Left lung (tissue), 10 donors: Measurements from ENCODE around the gene AURKB. TPM values are rescaled to one million over a fixed set of nuclear protein-coding genes. Genes with fewer than 3 reads are reported as not detected.

ENCODE experiments used
- ATAC-seq: fragments of 200-7000 bp; cut with Tn5 transposase; one replicate; pipeline ENCODE4 v1.9.1; 2020; ENCODE audit warnings: moderate library complexity
- DNase-seq, 4 donors: peaks; one replicate each; pipeline ENCODE4 v3.0.0-alpha.2; 2013 to 2020
- H3K27ac ChIP-seq, 2 donors: fragments of 200-600 bp; sonication (generic) in 1 of 2; one replicate each; pipeline versions ENCODE4 v1.5.0 to v1.8.0; 2020 to 2021
- H3K27me3 ChIP-seq, 2 donors: fragments of 200-600 bp; sonication (generic) in 1 of 2; one replicate each; pipeline versions ENCODE4 v1.5.0 to v1.8.0; 2020 to 2021
- H3K36me3 ChIP-seq, 2 donors: fragments of 200-600 bp; sonication (generic) in 1 of 2; one replicate each; pipeline versions ENCODE4 v1.5.0 to v1.8.0; 2020 to 2021
- H3K4me1 ChIP-seq, 2 donors: fragments of 200-600 bp; one replicate each; pipeline ENCODE4 v1.8.0; 2021
- H3K4me3 ChIP-seq, 2 donors: fragments of 200-600 bp; sonication (generic) in 1 of 2; one replicate each; pipeline versions ENCODE4 v1.5.0 to v1.8.0; 2020 to 2021; ENCODE audit warnings: mild to moderate bottlenecking in 1 of 2
- H3K9me3 ChIP-seq, 2 donors: fragments of 200-600 bp; sonication (generic) in 1 of 2; one replicate each; pipeline versions ENCODE4 v1.5.0 to v1.8.0; 2020 to 2021
- CTCF ChIP-seq, 2 donors: fragments of 200-600 bp; sonication (generic) in 1 of 2; IDR thresholded peaks; one replicate each; pipeline versions ENCODE4 v1.5.0 to v1.8.0; 2021; ENCODE audit warnings: antibody characterized with exemption in 2 of 2
- intact Hi-C, 2 donors: fragments of 100-400 bp; cut with DNase I; formaldehyde crosslinking; loops; one replicate each; pipeline versions ENCODE4 v1.11.2 to v1.14.2; 2022
- microRNA-seq, 2 donors: library from miRNA; unstranded; fragments of <30 nt; microRNA quantifications; one replicate each; pipeline ENCODE4, GENCODE V29; 2019
- polyA plus RNA-seq, 6 donors: library from polyadenylated mRNA; unstranded; fragments of 120-200 nt; gene quantifications; one replicate each; pipeline ENCODE4 v1.2.1, GENCODE V29; 2013; ENCODE audit not compliant: insufficient read length in 6 of 6
- total RNA-seq, 2 donors: library from RNA; stranded (reverse); fragmentation: NEBNext Ultra II Directional; extraction: Animal tissue kit (Norgen Biotek cat#: 25700); gene quantifications; one replicate each; pipeline ENCODE4 v1.2.1, GENCODE V29; 2021
- donor health status: DM: no; HTN: yes; CAD: no.
- donor health status: DM: no; HTN: no; CAD: no.

AURKB gene
- total and polyA plus RNA-seq, 8 donors = 2.7 to 58.0 (median 31.8) TPM

GRCh38 chr17:8158267-8159031 lies 51.9 kb downstream of the AURKB start:
- TF ChIP-seq CTCF (IDR thresholded peaks at IDR 0.05) = peak; percentile 89 to 96
- DNase-seq (peak; percentile 77 to 92 (median 90)), ATAC-seq (peak; percentile 19)
- no peaks in the 10 kb centered on the region for H3K9me3 ChIP-seq
- peaks cover 0 to 29% of the 10 kb centered on the region in 2 donors for H3K36me3 ChIP-seq
- H3K4me3 ChIP-seq = no peak overlapping the region
- H3K27me3 ChIP-seq = no peaks in the 10 kb centered on the region
- intact Hi-C loops = no loop called here
- H3K27ac ChIP-seq = peak overlapping the region; percentile 68 to 97
- H3K4me1 ChIP-seq = peaks cover 26 to 84% of the 10 kb centered on the region in 2 donors

- peak; percentile 100 for DNase-seq
- Histone ChIP-seq H3K27me3 (no peaks in the 10 kb centered on the region), H3K36me3 (peaks cover 0 to 26% of the 10 kb centered on the region in 2 donors), H3K4me1 (peaks cover 27 to 85% of the 10 kb centered on the region in 2 donors), H3K4me3 (peak overlapping the region; percentile 74 to 88), H3K27ac (peak overlapping the region; percentile 97 to 100), H3K9me3 (no peaks in the 10 kb centered on the region)
- intact Hi-C loops = no loop called here
- peak; percentile 67 for ATAC-seq
- TF ChIP-seq CTCF (IDR thresholded peaks at IDR 0.05) = no peak
Measured at GRCh38 chr17:8156246-8156992, 54.0 kb downstream of the AURKB start.

DNA sequence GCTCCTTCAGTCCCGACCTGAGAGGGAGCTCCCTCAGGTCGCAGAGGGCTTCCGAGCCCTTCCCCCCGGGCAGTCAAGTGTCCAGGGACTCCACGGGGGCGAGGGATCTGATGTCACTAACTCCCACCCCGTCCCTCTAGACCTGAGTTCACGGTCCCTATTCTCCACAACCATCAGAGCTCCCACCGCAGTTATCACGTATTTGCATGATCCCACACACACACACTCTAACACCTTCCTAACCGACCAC lies 54.5 kb downstream of the AURKB start:
- intact Hi-C loops = no loop called here
- H3K27me3 ChIP-seq = no peaks in the 10 kb centered on the region
- H3K36me3 ChIP-seq = peaks cover 0 to 21% of the 10 kb centered on the region in 2 donors
- peak overlapping the region; percentile 97 to 100 for H3K27ac ChIP-seq
- H3K4me1 ChIP-seq = peaks cover 23 to 85% of the 10 kb centered on the region in 2 donors
- no peaks in the 10 kb centered on the region for H3K9me3 ChIP-seq
- peak overlapping the region; percentile 74 to 88 for H3K4me3 ChIP-seq
- ATAC-seq = no peak
- DNase-seq = no peak
- TF ChIP-seq CTCF (IDR thresholded peaks at IDR 0.05) = no peak

DNA sequence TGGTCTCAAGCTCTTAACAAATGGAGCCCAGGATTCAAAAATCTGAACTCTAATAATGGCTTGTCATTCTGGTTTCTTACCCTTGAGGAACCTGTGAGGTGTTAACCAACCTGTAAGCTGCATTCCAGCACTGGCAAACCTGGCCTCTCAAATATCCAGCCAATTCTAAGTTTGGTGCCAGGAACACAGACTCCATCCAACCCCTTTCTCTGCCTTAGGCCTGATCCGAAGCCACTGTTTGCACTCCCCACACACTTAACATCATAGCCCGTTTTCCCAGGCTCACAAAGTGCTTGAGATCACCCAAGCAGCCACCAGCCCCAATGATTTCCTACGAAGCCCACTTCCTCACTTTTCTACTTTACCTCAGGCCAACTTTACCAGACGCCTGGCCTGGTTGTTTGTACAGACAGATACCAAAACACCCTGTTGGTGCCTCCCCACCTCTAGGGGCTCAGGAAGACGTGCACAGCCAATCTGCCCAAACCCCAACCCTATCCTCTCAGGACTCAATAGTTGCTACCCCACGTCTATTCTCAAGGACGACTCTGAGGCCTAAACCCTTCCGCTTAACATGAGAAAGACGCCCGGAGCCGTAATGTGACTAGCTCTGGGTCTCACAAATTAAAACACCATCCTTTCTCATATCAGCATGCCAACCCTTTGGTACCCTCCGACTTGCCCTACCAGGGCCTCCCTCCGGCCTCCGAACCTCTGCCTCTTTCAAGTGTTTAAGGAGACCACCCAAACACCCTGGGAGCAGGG lies 55.0 kb downstream of the AURKB start:
- Histone ChIP-seq H3K27me3 (no peaks in the 10 kb centered on the region), H3K27ac (peak overlapping the region; percentile 97 to 100), H3K4me3 (peak overlapping the region; percentile 74 to 88), H3K4me1 (peaks cover 28 to 85% of the 10 kb centered on the region in 2 donors), H3K9me3 (no peaks in the 10 kb centered on the region), H3K36me3 (peaks cover 0 to 23% of the 10 kb centered on the region in 2 donors)
- DNase-seq = peak in 1 of 4 donors; percentile 77
- intact Hi-C loops = no loop called here
- TF ChIP-seq CTCF (IDR thresholded peaks at IDR 0.05) = no peak
- no peak for ATAC-seq

Small RNA genes within 50 kb of the gene (microRNA-seq; reads per million reads assigned to microRNA genes)
- gene MIR4521 = 2.3 to 73.9 reads per million in 2 donors

Other genes with a start within 250 kb of the AURKB start
- gene GUCY2D, start 208.0 kb downstream of the AURKB start, total RNA-seq = 1 to 10 TPM; 1.1 to 3.4 TPM
- gene GUCY2D, start 208.0 kb downstream of the AURKB start, polyA plus RNA-seq = under 1 TPM in 2 of 6 donors, not detected in 4; 0.13 to 0.34 TPM
- 100 to 1,000 TPM in 1 of 2 donors, 10 to 100 TPM in 1; 52.5 to 112 TPM for gene ALOX15B, start 171.5 kb downstream of the AURKB start, total RNA-seq
- under 1 TPM; 0.38 to 0.60 (median 0.45) TPM for gene ALOX15B, start 171.5 kb downstream of the AURKB start, polyA plus RNA-seq
- gene ALOX12B, start 122.9 kb downstream of the AURKB start, total RNA-seq = under 1 TPM in 1 of 2 donors, not detected in 1; 0.32 TPM
- under 1 TPM in 4 of 6 donors, not detected in 2; 0.20 to 0.32 (median 0.26) TPM for gene ALOX12B, start 122.9 kb downstream of the AURKB start, polyA plus RNA-seq
- under 1 TPM; 0.23 to 0.55 TPM for gene ALOXE3, start 92.1 kb downstream of the AURKB start, total RNA-seq
- under 1 TPM in 2 of 6 donors, not detected in 4; 0.05 to 0.06 TPM for gene ALOXE3, start 92.1 kb downstream of the AURKB start, polyA plus RNA-seq
- under 1 TPM in 1 of 2 donors, not detected in 1; 0.52 TPM for gene HES7, start 86.5 kb downstream of the AURKB start, total RNA-seq
- under 1 TPM in 2 of 6 donors, not detected in 4; 0.10 to 0.20 TPM for gene HES7, start 86.5 kb downstream of the AURKB start, polyA plus RNA-seq
- gene PER1, start 58.2 kb downstream of the AURKB start, total RNA-seq = 100 to 1,000 TPM; 101 to 111 TPM
- 10 to 100 TPM; 28.0 to 84.0 (median 41.4) TPM for gene PER1, start 58.2 kb downstream of the AURKB start, polyA plus RNA-seq
- gene VAMP2, start 47.6 kb downstream of the AURKB start, total RNA-seq = 10 to 100 TPM; 48.3 to 48.9 TPM
- gene VAMP2, start 47.6 kb downstream of the AURKB start, polyA plus RNA-seq = 100 to 1,000 TPM in 4 of 6 donors, 10 to 100 TPM in 2; 86.2 to 108 (median 103) TPM
- 10 to 100 TPM; 15.0 to 15.9 TPM for gene TMEM107, start 34.2 kb downstream of the AURKB start, total RNA-seq
- 10 to 100 TPM; 17.3 to 21.0 (median 19.7) TPM for gene TMEM107, start 34.2 kb downstream of the AURKB start, polyA plus RNA-seq
- 10 to 100 TPM in 1 of 2 donors, 1 to 10 TPM in 1; 8.8 to 10.6 TPM for gene BORCS6, start 20.4 kb downstream of the AURKB start, total RNA-seq
- gene BORCS6, start 20.4 kb downstream of the AURKB start, polyA plus RNA-seq = 1 to 10 TPM; 2.4 to 4.1 (median 3.2) TPM
- 10 to 100 TPM; 49.1 to 53.1 TPM for gene CTC1, start 37.5 kb upstream of the AURKB start, total RNA-seq
- 10 to 100 TPM; 23.4 to 38.6 (median 32.2) TPM for gene CTC1, start 37.5 kb upstream of the AURKB start, polyA plus RNA-seq
- gene PFAS, start 38.7 kb upstream of the AURKB start, total RNA-seq = 10 to 100 TPM; 25.9 to 51.0 TPM
- gene PFAS, start 38.7 kb upstream of the AURKB start, polyA plus RNA-seq = 10 to 100 TPM; 36.7 to 48.8 (median 41.7) TPM
- 10 to 100 TPM; 22.9 to 33.2 TPM for gene RANGRF, start 78.1 kb upstream of the AURKB start, total RNA-seq
- 10 to 100 TPM; 23.7 to 30.0 (median 24.8) TPM for gene RANGRF, start 78.1 kb upstream of the AURKB start, polyA plus RNA-seq
- gene SLC25A35, start 84.8 kb upstream of the AURKB start, total RNA-seq = 10 to 100 TPM in 1 of 2 donors, 1 to 10 TPM in 1; 8.5 to 11.1 TPM
- 1 to 10 TPM; 2.6 to 4.8 (median 3.4) TPM for gene SLC25A35, start 84.8 kb upstream of the AURKB start, polyA plus RNA-seq
- gene ARHGEF15, start 99.7 kb upstream of the AURKB start, total RNA-seq = 10 to 100 TPM; 18.4 to 25.4 TPM
- gene ARHGEF15, start 99.7 kb upstream of the AURKB start, polyA plus RNA-seq = 10 to 100 TPM; 32.1 to 50.6 (median 39.1) TPM
- gene ODF4, start 129.3 kb upstream of the AURKB start, total RNA-seq = not detected
- not detected for gene ODF4, start 129.3 kb upstream of the AURKB start, polyA plus RNA-seq
- gene RPL26, start 172.6 kb upstream of the AURKB start, total RNA-seq = 1,000 to 10,000 TPM; 1,094 to 1,210 TPM
- 1,000 to 10,000 TPM; 2,596 to 3,628 (median 3,265) TPM for gene RPL26, start 172.6 kb upstream of the AURKB start, polyA plus RNA-seq
- gene RNF222, start 187.3 kb upstream of the AURKB start, total RNA-seq = not detected
- under 1 TPM in 5 of 6 donors, not detected in 1; 0.08 to 0.15 (median 0.13) TPM for gene RNF222, start 187.3 kb upstream of the AURKB start, polyA plus RNA-seq
- gene NDEL1, start 225.3 kb upstream of the AURKB start, total RNA-seq = 10 to 100 TPM; 57.7 to 66.0 TPM
- 10 to 100 TPM; 60.8 to 84.1 (median 71.5) TPM for gene NDEL1, start 225.3 kb upstream of the AURKB start, polyA plus RNA-seq